Activated CD4-positive, alpha-beta T cell treated with anti-CD3 and anti-CD28 coated beads for 4 hours (primary cell): ENCODE measurements around the gene ALDH1A1.

Experiments
- DNase-seq, 2 donors: peaks; one replicate each; pipeline ENCODE4 v3.0.0-alpha.2; 2020

Gene ALDH1A1

GRCh38 chr9:72937545-72937944 is 15.3 kb downstream of the ALDH1A1 start:
- no peak for DNase-seq

GRCh38 chr9:72936679-72937078 is 16.2 kb downstream of the ALDH1A1 start:
- no peak for DNase-seq

GRCh38 chr9:72936266-72936665 is 16.6 kb downstream of the ALDH1A1 start:
- DNase-seq: no peak

GRCh38 chr9:72935595-72935994 is 17.3 kb downstream of the ALDH1A1 start:
- no peak for DNase-seq

- no peak for DNase-seq
Measured at GRCh38 chr9:72933730-72934665, 18.9 kb downstream of the ALDH1A1 start.

GRCh38 chr9:72932619-72933018 is 20.2 kb downstream of the ALDH1A1 start:
- DNase-seq: no peak

- DNase-seq: no peak
Measured at GRCh38 chr9:72931897-72932296, 21.0 kb downstream of the ALDH1A1 start.

GRCh38 chr9:72931437-72931836 is 21.4 kb downstream of the ALDH1A1 start:
- no peak for DNase-seq

GRCh38 chr9:72930828-72931227 is 22.0 kb downstream of the ALDH1A1 start:
- no peak for DNase-seq

GRCh38 chr9:72929542-72929941 is 23.3 kb downstream of the ALDH1A1 start:
- no peak for DNase-seq

GRCh38 chr9:72928042-72928507 is 24.8 kb downstream of the ALDH1A1 start:
- no peak for DNase-seq

- DNase-seq: no peak
Measured at GRCh38 chr9:72926506-72926905, 26.3 kb downstream of the ALDH1A1 start.

GRCh38 chr9:72925891-72926290 is 27.0 kb downstream of the ALDH1A1 start:
- no peak for DNase-seq

GRCh38 chr9:72925126-72925789 is 27.6 kb downstream of the ALDH1A1 start:
- no peak for DNase-seq

- no peak for DNase-seq
Measured at GRCh38 chr9:72924154-72924790, 28.6 kb downstream of the ALDH1A1 start.

GRCh38 chr9:72923077-72923476 is 29.8 kb downstream of the ALDH1A1 start:
- no peak for DNase-seq

- no peak for DNase-seq
Measured at GRCh38 chr9:72921888-72922654, 30.8 kb downstream of the ALDH1A1 start.

- DNase-seq: no peak
Measured at GRCh38 chr9:72919246-72919945, 33.5 kb downstream of the ALDH1A1 start.

- no peak for DNase-seq
Measured at GRCh38 chr9:72917892-72918509, 34.9 kb downstream of the ALDH1A1 start.

- no peak for DNase-seq
Measured at GRCh38 chr9:72915659-72916058, 37.2 kb downstream of the ALDH1A1 start.

- DNase-seq: no peak
Measured at GRCh38 chr9:72914750-72915149, 38.1 kb downstream of the ALDH1A1 start.
